K562 (cell line): Measurements from ENCODE around the gene CCDC85B. TPM values are rescaled to one million over a fixed set of nuclear protein-coding genes. Genes with fewer than 3 reads are reported as not detected.
A peak's percentile ranks its signal among the peaks of the same experiment; 100 is the strongest.

Experiments
- ATAC-seq: fragments of 200-7000 bp; cut with Tn5 transposase; 3 replicates; pipeline ENCODE4 v1.9.1; 2020; ENCODE audit warnings: moderate library complexity
- BruUV-seq: library from RNA; stranded (reverse); fragments of 400-500 nt; replicated peaks from 2 replicates; lab custom pipeline; 2021; lab: Mats Ljungman, UMichigan
- CTCF ChIA-PET: fragments of 300-600 bp; formaldehyde crosslinking; extraction: SDS; loops from one replicate; lab custom pipeline; 2021; ENCODE audit warnings: low intra/inter-chr PET ratio; lab: Yijun Ruan, JAX
- POLR2A ChIA-PET: fragments of 300-600, 350-650 bp; sonication (Branson Sonifier 250); formaldehyde crosslinking; extraction: SDS; loops from one replicate; lab custom pipeline; 2021; ENCODE audit warnings: antibody characterized with exemption, inconsistent platforms; lab: Yijun Ruan, JAX
- DNase-seq, 4 experiments: peaks; one replicate each; pipeline versions ENCODE4 v3.0.0 to v3.0.0-alpha.2; 2011 to 2018; ENCODE audit warnings: low spot score in 3 of 4, mixed read lengths in 3 of 4; ENCODE audit errors: extremely low read depth in 1 of 4
- FAIRE-seq: peaks from 2 replicates; lab custom pipeline; 2011; peaks lifted over from hg19 to GRCh38; lab: Jason Lieb, UNC
- H2AFZ ChIP-seq: 2 replicates; pipeline ENCODE4 v1.6.0; 2011; ENCODE audit warnings: low read depth, low read length, control low read depth, inconsistent platforms
- H3K27ac ChIP-seq: fragments of 200-600 bp; 3 replicates; pipeline ENCODE4 v1.8.0; 2011; ENCODE audit warnings: low read depth, mild to moderate bottlenecking, control low read depth, inconsistent platforms, low read length, moderate library complexity, mixed read lengths; ENCODE audit errors: extremely low read depth
- H3K27me3 ChIP-seq, 2 experiments: fragments of 300-600 bp in 1 of 2; 2 replicates in 1 of 2; 3 replicates in 1 of 2; pipeline versions ENCODE4 v1.6.0 to v1.8.0; 2011; ENCODE audit warnings: inconsistent platforms in 2 of 2, low read length in 2 of 2, mild to moderate bottlenecking in 1 of 2, mixed read lengths in 1 of 2, moderate library complexity in 1 of 2; ENCODE audit not compliant: control insufficient read depth in 2 of 2, insufficient read depth in 2 of 2
- H3K36me3 ChIP-seq: fragments of 300-600 bp; 3 replicates; pipeline ENCODE4 v1.8.0; 2011; ENCODE audit warnings: mild to moderate bottlenecking, low read length, inconsistent platforms; ENCODE audit not compliant: control insufficient read depth, insufficient read depth
- H3K4me1 ChIP-seq, 2 experiments: fragments of 200-600 bp in 1 of 2; replicated peaks in 1 of 2; 2 replicates in 1 of 2; 3 replicates in 1 of 2; pipeline versions ENCODE4 v1.5.1 to v1.8.0; 2011; ENCODE audit warnings: inconsistent platforms in 2 of 2, low read length in 2 of 2, mild to moderate bottlenecking in 1 of 2, mixed read lengths in 1 of 2, moderate library complexity in 1 of 2; ENCODE audit not compliant: control insufficient read depth in 2 of 2, insufficient read depth in 2 of 2
- H3K4me2 ChIP-seq: 2 replicates; pipeline ENCODE4 v1.6.1; 2011; ENCODE audit warnings: low read length, control low read depth, inconsistent platforms, mixed read lengths; ENCODE audit not compliant: insufficient read depth
- H3K4me3 ChIP-seq: fragments of 200-600 bp; sonication (generic), shearing (Covaris generic); 2 replicates; pipeline ENCODE4 v1.5.1; 2016; ENCODE audit warnings: control low read depth, inconsistent platforms
- H3K79me2 ChIP-seq: fragments of 200-600 bp; 3 replicates; pipeline ENCODE4 v1.8.0; 2011; ENCODE audit warnings: low read length, inconsistent platforms; ENCODE audit not compliant: control insufficient read depth, insufficient read depth
- H3K9ac ChIP-seq, 2 experiments: 2 replicates each; pipeline versions ENCODE4 v1.6.0 to v1.6.1; 2011; ENCODE audit warnings: low read depth in 2 of 2, low read length in 2 of 2, control low read depth in 1 of 2, inconsistent platforms in 1 of 2, mild to moderate bottlenecking in 1 of 2, mixed read lengths in 1 of 2; ENCODE audit not compliant: insufficient read depth in 1 of 2
- H3K9me1 ChIP-seq: one replicate; pipeline ENCODE4 v1.6.0; 2011; ENCODE audit warnings: inconsistent platforms, mild to moderate bottlenecking, low read length, moderate library complexity; ENCODE audit not compliant: control insufficient read depth, insufficient read depth
- H3K9me3 ChIP-seq: replicated peaks from 2 replicates; pipeline ENCODE4 v1.5.1; 2011; ENCODE audit warnings: low read depth, low read length, inconsistent platforms; ENCODE audit not compliant: control insufficient read depth, insufficient read depth
- H4K20me1 ChIP-seq: replicated peaks from 2 replicates; pipeline ENCODE4 v1.6.1; 2011; ENCODE audit warnings: low read length, inconsistent platforms, mixed read lengths; ENCODE audit not compliant: control insufficient read depth, insufficient read depth
- CC2D1A ChIP-seq: fragments of 450-650 bp; IDR thresholded peaks from 2 replicates; pipeline ENCODE4 v1.6.1; 2017; ENCODE audit warnings: mild to moderate bottlenecking
- MBD2 ChIP-seq: sonication (generic); IDR thresholded peaks from 2 replicates; pipeline ENCODE4 v1.6.1; 2016; ENCODE audit warnings: low read depth, borderline replicate concordance
- NFYB ChIP-seq: IDR thresholded peaks from 2 replicates; pipeline ENCODE4 v1.6.1; 2011; ENCODE audit warnings: mild to moderate bottlenecking, moderate library complexity; ENCODE audit not compliant: insufficient read length; ENCODE audit errors: extremely low read depth
- SPI1 ChIP-seq: IDR thresholded peaks from 2 replicates; pipeline ENCODE4 v1.6.1; 2011; ENCODE audit warnings: low read depth, low read length, control low read depth, borderline replicate concordance
- ZFP30 ChIP-seq: fragments of 250-450 bp; sonication (Bioruptor Pico); IDR thresholded peaks from 2 replicates; pipeline ENCODE4 v1.8.0; 2022; ENCODE audit warnings: moderate library complexity, mild to moderate bottlenecking, inconsistent platforms, borderline replicate concordance
- WGBS: fragments of 100-300 bp; shearing (Covaris generic); methylation state at CpG from one replicate; pipeline ENCODE4 v1.1.6; 2016; ENCODE audit warnings: low coverage, mixed read lengths; ENCODE audit not compliant: insufficient coverage; ENCODE audit errors: missing lambda C conversion rate; 5-methylcytosine and 5-hydroxymethylcytosine counted together
- in situ Hi-C: fragments of 300-500 bp; cut with MboI; formaldehyde crosslinking; loops from 4 replicates; pipeline ENCODE4 v1.15.0; 2018; ENCODE audit warnings: inconsistent platforms, mixed read lengths
- intact Hi-C: fragments of 100-400 bp; cut with micrococcal nuclease; formaldehyde crosslinking; loops from 2 replicates; pipeline ENCODE4 v1.14.2; 2022
- polyA plus RNA-seq, 8 experiments: library from polyadenylated mRNA; depleted of rRNA in 4 of 8; stranded (reverse) in 5 of 8; unstranded in 3 of 8; fragments of >200 nt; fragmentation: Nextera tagmentation in 2 of 8; fragmentation: Illumina TruSeq in 1 of 8; extraction: Ambion mirVana in 2 of 8; extraction: Trizol in 1 of 8; gene quantifications; 2 replicates each; pipeline versions ENCODE4 v1.2.1 to v1.2.3, GENCODE V29; 2011 to 2014; ENCODE audit warnings: inconsistent platforms in 1 of 8, missing spikeins in 1 of 8
- total RNA-seq, 7 experiments: library from RNA; depleted of rRNA in 6 of 7; stranded (reverse); fragments of >200 nt in 6 of 7; fragmentation: Illumina TruSeq in 2 of 7; extraction: Trizol in 2 of 7; gene quantifications; 2 replicates each; pipeline versions ENCODE4 v1.2.1 to v1.2.3, GENCODE V29; 2011 to 2021; ENCODE audit warnings: low replicate concordance in 1 of 7
- TF ChIP-seq, protein P1 (sequence below): fragments of 250-450 bp; sonication (Bioruptor Pico); IDR thresholded peaks from 2 replicates; pipeline ENCODE4 v1.8.0; 2021; ENCODE audit warnings: borderline replicate concordance, mild to moderate bottlenecking, moderate library complexity; ENCODE audit not compliant: poor library complexity, severe bottlenecking
- TF ChIP-seq, protein P2 (sequence below), 2 experiments: fragments of 200-800 bp in 1 of 2; sonication (Bioruptor generic) in 1 of 2; sonication (generic) in 1 of 2; formaldehyde crosslinking in 1 of 2; IDR thresholded peaks in 1 of 2; conservative IDR thresholded peaks in 1 of 2; 2 replicates each; pipeline versions ENCODE4 v1.5.0 to v1.6.1; 2016 to 2020; ENCODE audit warnings: missing compliant biosample characterization in 1 of 2, missing genetic modification characterization in 1 of 2, missing genetic modification reagents in 1 of 2

Gene CCDC85B
- total and polyA plus RNA-seq, 9 of the 15 experiments (the other 6 are each of a cell fraction or from before 2014, with no cell fraction given) = 0.14 to 138 (median 6.2) TPM

DNA sequence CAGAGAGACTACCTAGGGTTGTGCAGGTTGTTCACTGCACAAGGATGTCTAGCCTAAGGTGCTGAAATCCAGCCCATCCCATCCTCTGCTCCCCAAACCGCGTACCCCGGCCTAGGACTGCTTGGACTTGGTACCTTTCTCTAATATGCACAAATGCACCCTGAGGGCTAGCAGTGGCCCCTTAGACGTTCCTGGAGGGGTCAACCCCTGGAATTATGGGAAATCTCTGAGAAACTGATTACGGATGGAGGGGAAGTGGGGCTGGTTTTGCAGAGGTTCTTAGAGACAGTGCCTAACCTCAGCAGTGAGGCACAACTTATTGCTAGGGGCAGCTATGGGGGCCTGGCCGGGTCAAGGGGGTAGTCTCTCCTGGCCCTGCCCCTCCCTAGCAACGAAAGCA, 25.9 kb downstream of the CCDC85B start:
- peak; percentile 12; the same call in 1 of the 2 replicates for TF ChIP-seq SPI1
- TF ChIP-seq, protein P1, sequence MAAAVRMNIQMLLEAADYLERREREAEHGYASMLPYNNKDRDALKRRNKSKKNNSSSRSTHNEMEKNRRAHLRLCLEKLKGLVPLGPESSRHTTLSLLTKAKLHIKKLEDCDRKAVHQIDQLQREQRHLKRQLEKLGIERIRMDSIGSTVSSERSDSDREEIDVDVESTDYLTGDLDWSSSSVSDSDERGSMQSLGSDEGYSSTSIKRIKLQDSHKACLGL (CRISPR knock-in tag) = no peak
- TF ChIP-seq, all 486 proteins: peak for 1
- Histone ChIP-seq H3K79me2 (peaks cover 31% of the 10 kb centered on the region), H2AFZ (no peak overlapping the region), H3K9me3 (no peaks in the 10 kb centered on the region), H3K4me1 (peaks cover 42 to 73% of the 10 kb centered on the region in 2 experiments), H3K9ac (peak overlapping the region in 1 of 2 experiments; percentile 84; a peak in 1 of 4 replicates), H3K27ac (no peak overlapping the region), H4K20me1 (no peaks in the 10 kb centered on the region), H3K27me3 (no peaks in the 10 kb centered on the region), H3K36me3 (peaks cover 18% of the 10 kb centered on the region; the same call in 1 of the 3 replicates), H3K4me2 (no peak overlapping the region; the same call in 1 of the 2 replicates), H3K9me1 (no peaks in the 10 kb centered on the region), H3K4me3 (no peak overlapping the region)
- in situ Hi-C loops = no loop called here
- intact Hi-C loops = no loop called here
- FAIRE-seq = no peak
- POLR2A ChIA-PET = interaction anchor here (0.6 to 2.3 kb wide), 5 partner anchors 16 to 140 kb away, joined by 3 to 14 read pairs (median 3); partner anchors contain the start of gene FOSL1
- DNase-seq = no peak
- 66% methylated on average over 7 of the region's 7 CpGs for WGBS
- ATAC-seq = no peak
- CTCF ChIA-PET = no interaction called here
- BruUV-seq = no TSS peak

DNA sequence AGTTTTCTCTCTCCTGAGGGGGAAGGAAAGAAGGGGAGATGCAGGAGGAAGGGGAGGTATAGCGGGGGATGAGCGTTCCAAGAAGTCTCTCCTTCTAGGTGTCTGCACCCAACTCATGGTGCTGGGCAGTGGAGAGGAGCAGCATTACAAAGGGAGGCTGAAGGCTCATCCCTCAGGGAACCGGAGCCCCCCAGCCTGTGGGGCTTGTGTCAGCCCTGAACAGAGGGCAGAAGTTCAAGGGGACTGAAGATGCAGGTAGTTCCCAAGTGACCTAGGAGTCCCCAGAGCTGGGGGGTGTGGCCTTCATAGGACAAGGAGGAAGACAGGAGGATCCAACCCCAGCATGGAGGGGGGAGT, 26.6 kb downstream of the CCDC85B start:
- ATAC-seq = no peak
- H4K20me1 ChIP-seq = no peaks in the 10 kb centered on the region
- DNase-seq = no peak
- H3K79me2 ChIP-seq = peaks cover 31% of the 10 kb centered on the region
- no peak overlapping the region for H3K4me2 ChIP-seq
- H3K9me3 ChIP-seq = no peaks in the 10 kb centered on the region
- no peak overlapping the region for H3K4me3 ChIP-seq
- peak; percentile 42 for FAIRE-seq
- peak overlapping the region in 1 of 2 experiments; percentile 96; a peak in 1 of 4 replicates for H3K9ac ChIP-seq
- WGBS = 80% methylated on average over 3 of the region's 3 CpGs
- H3K27me3 ChIP-seq = no peaks in the 10 kb centered on the region
- no peak overlapping the region for H3K27ac ChIP-seq
- CTCF ChIA-PET = no interaction called here
- peaks cover 20% of the 10 kb centered on the region; the same call in 1 of the 3 replicates for H3K36me3 ChIP-seq
- no peaks in the 10 kb centered on the region for H3K9me1 ChIP-seq
- no peak for TF ChIP-seq MBD2
- TF ChIP-seq NFYB = no peak
- no peak for TF ChIP-seq ZFP30 (CRISPR knock-in tag)
- no peak for TF ChIP-seq CC2D1A
- TF ChIP-seq, protein P2, sequence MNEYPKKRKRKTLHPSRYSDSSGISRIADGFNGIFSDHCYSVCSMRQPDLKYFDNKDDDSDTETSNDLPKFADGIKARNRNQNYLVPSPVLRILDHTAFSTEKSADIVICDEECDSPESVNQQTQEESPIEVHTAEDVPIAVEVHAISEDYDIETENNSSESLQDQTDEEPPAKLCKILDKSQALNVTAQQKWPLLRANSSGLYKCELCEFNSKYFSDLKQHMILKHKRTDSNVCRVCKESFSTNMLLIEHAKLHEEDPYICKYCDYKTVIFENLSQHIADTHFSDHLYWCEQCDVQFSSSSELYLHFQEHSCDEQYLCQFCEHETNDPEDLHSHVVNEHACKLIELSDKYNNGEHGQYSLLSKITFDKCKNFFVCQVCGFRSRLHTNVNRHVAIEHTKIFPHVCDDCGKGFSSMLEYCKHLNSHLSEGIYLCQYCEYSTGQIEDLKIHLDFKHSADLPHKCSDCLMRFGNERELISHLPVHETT (CRISPR knock-in tag; conservative IDR thresholded peaks at IDR 0.05 in 1 of 2, IDR thresholded peaks at IDR 0.05 in 1 of 2) = no peak
- TF ChIP-seq, all 486 proteins: peak for 0
- intact Hi-C loops = no loop called here
- Histone ChIP-seq H2AFZ (no peak overlapping the region), H3K4me1 (peaks cover 36 to 69% of the 10 kb centered on the region in 2 experiments)
- in situ Hi-C loops = no loop called here
- BruUV-seq = no TSS peak
- POLR2A ChIA-PET = interaction anchor here (1.4 to 2.1 kb wide), 4 partner anchors 11 to 27 kb away, joined by 5 to 11 read pairs (median 10); partner anchors contain the start of gene CCDC85B
